Measurements from ENCODE around the gene SNRPA.
"Not testable (repeated sequence)": the region's sequence is repeated elsewhere in the genome, so short reads cannot be mapped to it uniquely, and the experiment has no call there.

Gene SNRPA

GRCh38 chr19:40806423-40807146 is 55.6 kb downstream of the SNRPA start:
- Histone ChIP-seq H3K27me3 (ENCODE audit: low read depth, low read length) (no peaks in the 10 kb centered on the region), H3K27ac (ENCODE audit: low read length) (peak overlapping the region; percentile 58), H3K4me1 (ENCODE audit: control insufficient read depth in 1 of 2, insufficient read depth in 2 of 2, low read length in 2 of 2) (peaks cover 38 to 82% of the 10 kb centered on the region in 2 donors), H3K9me3 (ENCODE audit: control insufficient read depth in 1 of 2, low read length in 2 of 2) (no peaks in the 10 kb centered on the region), H3K36me3 (ENCODE audit: control insufficient read depth in 1 of 2, insufficient read depth in 2 of 2, low read length in 2 of 2) (peaks cover 11 to 17% of the 10 kb centered on the region in 2 donors), H3K4me3 (ENCODE audit: low read depth in 1 of 2, low read length in 2 of 2) (peak overlapping the region; percentile 16 to 40)

- peaks cover 31 to 82% of the 10 kb centered on the region in 2 donors for H3K4me1 ChIP-seq (ENCODE audit: control insufficient read depth in 1 of 2, insufficient read depth in 2 of 2, low read length in 2 of 2)
- peak overlapping the region; percentile 3 for H3K27ac ChIP-seq (ENCODE audit: low read length)
- H3K27me3 ChIP-seq (ENCODE audit: low read depth, low read length): no peaks in the 10 kb centered on the region
- no peak overlapping the region for H3K4me3 ChIP-seq (ENCODE audit: low read depth in 1 of 2, low read length in 2 of 2)
- H3K36me3 ChIP-seq (ENCODE audit: control insufficient read depth in 1 of 2, insufficient read depth in 2 of 2, low read length in 2 of 2): peaks cover 11 to 17% of the 10 kb centered on the region in 2 donors
- H3K9me3 ChIP-seq (ENCODE audit: control insufficient read depth in 1 of 2, low read length in 2 of 2): no peaks in the 10 kb centered on the region
Observed at GRCh38 chr19:40807147-40808020, 56.4 kb downstream of the SNRPA start.

- Histone ChIP-seq H3K9me3 (ENCODE audit: control insufficient read depth in 1 of 2, low read length in 2 of 2) (no peaks in the 10 kb centered on the region), H3K4me1 (ENCODE audit: control insufficient read depth in 1 of 2, insufficient read depth in 2 of 2, low read length in 2 of 2) (peaks cover 26 to 81% of the 10 kb centered on the region in 2 donors), H3K27ac (ENCODE audit: low read length) (no peak overlapping the region), H3K27me3 (ENCODE audit: low read depth, low read length) (no peaks in the 10 kb centered on the region), H3K4me3 (ENCODE audit: low read depth in 1 of 2, low read length in 2 of 2) (no peak overlapping the region), H3K36me3 (ENCODE audit: control insufficient read depth in 1 of 2, insufficient read depth in 2 of 2, low read length in 2 of 2) (peaks cover 11 to 17% of the 10 kb centered on the region in 2 donors)
Observed at GRCh38 chr19:40808021-40808325, 57.0 kb downstream of the SNRPA start.

- no peaks in the 10 kb centered on the region for H3K9me3 ChIP-seq (ENCODE audit: control insufficient read depth in 1 of 2, low read length in 2 of 2)
- no peak overlapping the region for H3K4me3 ChIP-seq (ENCODE audit: low read depth in 1 of 2, low read length in 2 of 2)
- H3K4me1 ChIP-seq (ENCODE audit: control insufficient read depth in 1 of 2, insufficient read depth in 2 of 2, low read length in 2 of 2): peaks cover 21 to 80% of the 10 kb centered on the region in 2 donors
- H3K27me3 ChIP-seq (ENCODE audit: low read depth, low read length): no peaks in the 10 kb centered on the region
- H3K36me3 ChIP-seq (ENCODE audit: control insufficient read depth in 1 of 2, insufficient read depth in 2 of 2, low read length in 2 of 2): peaks cover 11 to 17% of the 10 kb centered on the region in 2 donors
- no peak overlapping the region for H3K27ac ChIP-seq (ENCODE audit: low read length)
Observed at GRCh38 chr19:40808497-40808896, 57.5 kb downstream of the SNRPA start.

- Histone ChIP-seq H3K4me1 (ENCODE audit: control insufficient read depth in 1 of 2, insufficient read depth in 2 of 2, low read length in 2 of 2) (peaks cover 11 to 75% of the 10 kb centered on the region in 2 donors), H3K36me3 (ENCODE audit: control insufficient read depth in 1 of 2, insufficient read depth in 2 of 2, low read length in 2 of 2) (peaks cover 11 to 17% of the 10 kb centered on the region in 2 donors), H3K4me3 (ENCODE audit: low read depth in 1 of 2, low read length in 2 of 2) (peak overlapping the region in 1 of 2 donors; percentile 54), H3K27me3 (ENCODE audit: low read depth, low read length) (no peaks in the 10 kb centered on the region), H3K27ac (ENCODE audit: low read length) (no peak overlapping the region), H3K9me3 (ENCODE audit: control insufficient read depth in 1 of 2, low read length in 2 of 2) (no peaks in the 10 kb centered on the region)
Observed at GRCh38 chr19:40809358-40810086, 58.5 kb downstream of the SNRPA start.

- Histone ChIP-seq H3K9me3 (ENCODE audit: control insufficient read depth in 1 of 2, low read length in 2 of 2) (no peaks in the 10 kb centered on the region), H3K4me1 (ENCODE audit: control insufficient read depth in 1 of 2, insufficient read depth in 2 of 2, low read length in 2 of 2) (peaks cover 7 to 68% of the 10 kb centered on the region in 2 donors), H3K27ac (ENCODE audit: low read length) (no peak overlapping the region), H3K4me3 (ENCODE audit: low read depth in 1 of 2, low read length in 2 of 2) (peak overlapping the region in 1 of 2 donors; percentile 54), H3K27me3 (ENCODE audit: low read depth, low read length) (no peaks in the 10 kb centered on the region), H3K36me3 (ENCODE audit: control insufficient read depth in 1 of 2, insufficient read depth in 2 of 2, low read length in 2 of 2) (peaks cover 11 to 17% of the 10 kb centered on the region in 2 donors)
Observed at GRCh38 chr19:40810160-40810559, 59.2 kb downstream of the SNRPA start.

GRCh38 chr19:40810649-40811408 is 59.8 kb downstream of the SNRPA start:
- Histone ChIP-seq H3K4me1 (ENCODE audit: control insufficient read depth in 1 of 2, insufficient read depth in 2 of 2, low read length in 2 of 2) (peaks cover 7 to 62% of the 10 kb centered on the region in 2 donors), H3K36me3 (ENCODE audit: control insufficient read depth in 1 of 2, insufficient read depth in 2 of 2, low read length in 2 of 2) (peaks cover 11 to 17% of the 10 kb centered on the region in 2 donors), H3K4me3 (ENCODE audit: low read depth in 1 of 2, low read length in 2 of 2) (peak overlapping the region in 1 of 2 donors; percentile 54)
- H3K27me3 ChIP-seq (ENCODE audit: low read depth, low read length); H3K9me3 ChIP-seq (ENCODE audit: control insufficient read depth in 1 of 2, low read length in 2 of 2); H3K27ac ChIP-seq (ENCODE audit: low read length): not testable (repeated sequence)

- peak overlapping the region in 1 of 2 donors; percentile 54 for H3K4me3 ChIP-seq (ENCODE audit: low read depth in 1 of 2, low read length in 2 of 2)
- H3K9me3 ChIP-seq (ENCODE audit: control insufficient read depth in 1 of 2, low read length in 2 of 2): no peaks in the 10 kb centered on the region
- H3K27ac ChIP-seq (ENCODE audit: low read length): no peak overlapping the region
- H3K36me3 ChIP-seq (ENCODE audit: control insufficient read depth in 1 of 2, insufficient read depth in 2 of 2, low read length in 2 of 2): peaks cover 11 to 17% of the 10 kb centered on the region in 2 donors
- peaks cover 0 to 53% of the 10 kb centered on the region in 2 donors for H3K4me1 ChIP-seq (ENCODE audit: control insufficient read depth in 1 of 2, insufficient read depth in 2 of 2, low read length in 2 of 2)
- no peaks in the 10 kb centered on the region for H3K27me3 ChIP-seq (ENCODE audit: low read depth, low read length)
Observed at GRCh38 chr19:40811478-40812341, 60.7 kb downstream of the SNRPA start.

GRCh38 chr19:40812571-40812970 is 61.6 kb downstream of the SNRPA start:
- Histone ChIP-seq H3K36me3 (ENCODE audit: control insufficient read depth in 1 of 2, insufficient read depth in 2 of 2, low read length in 2 of 2) (peaks cover 11 to 12% of the 10 kb centered on the region in 2 donors), H3K4me1 (ENCODE audit: control insufficient read depth in 1 of 2, insufficient read depth in 2 of 2, low read length in 2 of 2) (peaks cover 0 to 50% of the 10 kb centered on the region in 2 donors)
- not testable (repeated sequence) for H3K27me3 ChIP-seq (ENCODE audit: low read depth, low read length); H3K4me3 ChIP-seq (ENCODE audit: low read depth in 1 of 2, low read length in 2 of 2); H3K27ac ChIP-seq (ENCODE audit: low read length); H3K9me3 ChIP-seq (ENCODE audit: control insufficient read depth in 1 of 2, low read length in 2 of 2)

- no peak overlapping the region for H3K4me3 ChIP-seq (ENCODE audit: low read depth in 1 of 2, low read length in 2 of 2)
- no peaks in the 10 kb centered on the region for H3K27me3 ChIP-seq (ENCODE audit: low read depth, low read length)
- no peak overlapping the region for H3K27ac ChIP-seq (ENCODE audit: low read length)
- peaks cover 0 to 47% of the 10 kb centered on the region in 2 donors for H3K4me1 ChIP-seq (ENCODE audit: control insufficient read depth in 1 of 2, insufficient read depth in 2 of 2, low read length in 2 of 2)
- peaks cover 6 to 7% of the 10 kb centered on the region in 2 donors for H3K36me3 ChIP-seq (ENCODE audit: control insufficient read depth in 1 of 2, insufficient read depth in 2 of 2, low read length in 2 of 2)
- H3K9me3 ChIP-seq (ENCODE audit: control insufficient read depth in 1 of 2, low read length in 2 of 2): no peaks in the 10 kb centered on the region
Observed at GRCh38 chr19:40813182-40813581, 62.2 kb downstream of the SNRPA start.

All from muscle layer of duodenum (tissue), 2 donors.